ENCODE measurements around the gene RAB10.
"Not testable (repeated sequence)": the region's sequence is repeated elsewhere in the genome, so short reads cannot be mapped to it uniquely, and the experiment has no call there.

Gene RAB10

DNA sequence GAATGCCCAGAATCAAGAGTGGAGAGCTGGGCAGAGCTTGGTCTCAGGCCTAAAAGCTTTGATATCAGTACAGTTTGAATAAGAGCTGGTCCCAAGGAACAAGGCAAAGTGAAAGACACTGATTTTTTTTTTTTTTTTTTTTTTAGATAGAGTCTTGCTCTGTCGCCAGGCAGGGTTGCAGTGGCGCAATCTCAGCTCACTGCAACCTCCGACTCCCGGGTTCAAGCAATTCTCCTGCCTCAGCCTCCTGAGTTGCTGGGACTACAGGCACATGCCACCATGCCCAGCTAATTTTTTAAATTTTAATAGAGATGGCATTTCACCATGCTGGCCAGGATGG lies 17.2 kb upstream of the RAB10 start:
- not testable (repeated sequence) for FAIRE-seq

GRCh38 chr2:26017464-26018183 lies 16.3 kb upstream of the RAB10 start:
- FAIRE-seq, result no peak

- peak; percentile 13 for FAIRE-seq
Measured at GRCh38 chr2:26018184-26019055, 15.5 kb upstream of the RAB10 start.

DNA sequence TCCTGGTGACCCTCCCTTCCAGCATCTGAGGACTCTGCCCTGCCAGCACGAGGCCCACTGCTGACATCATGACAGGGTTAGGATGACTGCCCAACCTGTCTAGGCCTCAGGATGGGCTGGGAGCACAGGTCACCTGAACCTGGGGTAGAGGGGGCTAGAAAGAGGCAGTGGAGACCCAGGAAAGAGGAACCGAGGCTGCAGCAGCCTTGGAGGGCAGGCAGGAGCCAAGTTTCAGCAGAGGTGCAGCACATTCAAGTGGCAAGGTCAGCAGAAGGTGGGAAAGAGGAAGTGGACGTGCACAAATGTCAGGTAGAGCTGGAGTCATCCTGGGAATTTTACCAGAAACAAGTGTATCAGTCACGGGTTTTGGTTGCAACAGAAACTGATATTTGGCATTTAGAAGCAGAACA lies 13.6 kb upstream of the RAB10 start:
- no peak for FAIRE-seq

GRCh38 chr2:26024260-26024659 lies 9.6 kb upstream of the RAB10 start:
- FAIRE-seq, result no peak

DNA sequence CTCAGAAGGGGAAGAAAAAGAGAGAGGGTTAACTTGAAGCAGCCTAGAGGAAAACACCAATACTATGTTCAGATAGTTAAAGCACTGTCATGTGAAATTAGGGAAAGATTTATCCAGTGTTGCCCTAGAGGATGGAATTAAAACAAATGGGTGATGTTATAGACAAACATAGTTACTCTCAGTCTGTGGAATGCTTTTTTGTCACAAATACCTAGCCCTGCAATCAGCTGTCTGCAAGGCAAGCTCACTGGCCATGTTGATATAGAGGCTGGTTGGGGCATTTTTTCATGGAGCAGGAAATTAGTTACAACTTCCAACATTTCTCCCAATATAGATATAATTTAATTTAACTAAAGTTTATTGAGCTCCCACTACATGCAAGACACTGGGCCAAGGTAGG lies 8.4 kb upstream of the RAB10 start:
- FAIRE-seq, result no peak

GRCh38 chr2:26028083-26028482 lies 5.8 kb upstream of the RAB10 start:
- not testable (repeated sequence) for FAIRE-seq

DNA sequence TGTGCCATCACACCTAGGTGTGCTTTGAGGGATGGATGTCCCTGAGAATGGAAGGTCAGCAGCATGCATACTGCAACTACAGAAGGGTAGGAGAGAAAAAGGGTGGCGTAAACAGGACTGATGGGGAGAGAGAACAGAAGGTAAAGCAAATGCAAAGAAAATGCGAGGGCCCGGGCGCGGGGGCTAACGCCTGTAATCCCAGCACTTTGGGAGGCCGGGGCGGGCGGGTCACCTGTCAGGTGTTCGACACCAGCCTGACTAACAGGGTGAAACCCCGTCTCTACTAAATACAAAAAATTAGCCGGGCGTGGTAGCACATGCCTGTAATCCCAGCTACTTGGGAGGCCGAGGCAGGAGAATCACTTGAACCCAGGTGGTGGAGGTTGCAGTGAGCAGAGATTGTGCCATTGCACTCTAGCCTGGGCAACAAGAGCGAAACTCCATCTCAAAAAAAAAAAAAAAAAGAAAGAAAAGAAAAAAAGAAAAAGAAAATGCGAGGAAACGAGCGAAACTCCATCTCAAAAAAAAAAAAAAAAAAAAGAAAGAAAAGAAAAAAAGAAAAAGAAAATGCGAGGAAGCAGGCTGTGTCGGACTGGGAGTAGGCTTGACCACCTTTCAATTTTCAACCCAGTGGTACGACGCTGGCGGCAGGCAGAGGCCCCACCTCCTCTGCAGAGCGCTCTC lies 1.2 kb upstream of the RAB10 start:
- not testable (repeated sequence) for FAIRE-seq

DNA sequence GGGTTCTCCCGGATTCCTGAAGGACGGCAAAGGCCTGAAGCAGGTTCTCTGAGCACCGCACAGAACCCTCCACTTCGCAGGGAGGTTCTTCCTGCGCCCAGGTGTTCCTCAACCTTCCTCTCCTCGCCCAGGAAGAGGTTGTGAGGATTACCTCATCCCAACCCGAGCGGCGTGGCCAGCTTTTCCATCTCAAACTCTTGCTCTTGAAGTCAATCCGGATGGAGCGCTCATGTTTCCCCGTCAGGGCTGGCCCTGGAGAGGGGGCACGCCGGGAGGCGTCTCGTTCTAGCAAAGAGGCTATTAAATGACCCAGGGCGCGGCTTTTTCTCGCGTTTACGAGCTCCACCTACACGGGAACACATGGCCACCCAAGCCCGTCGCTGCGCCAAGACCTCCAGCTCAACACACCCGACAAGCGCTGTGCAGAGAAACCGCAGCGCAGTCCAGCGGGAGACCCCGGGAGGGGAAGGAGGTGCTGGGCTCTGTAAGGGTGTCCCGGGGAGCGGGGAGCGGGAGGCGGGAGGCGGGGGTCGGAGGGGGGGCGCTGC lies 540 bp upstream of the RAB10 start:
- no peak for FAIRE-seq

GRCh38 chr2:26034637-26034992 lies 731 bp downstream of the RAB10 start:
- no peak for FAIRE-seq

DNA sequence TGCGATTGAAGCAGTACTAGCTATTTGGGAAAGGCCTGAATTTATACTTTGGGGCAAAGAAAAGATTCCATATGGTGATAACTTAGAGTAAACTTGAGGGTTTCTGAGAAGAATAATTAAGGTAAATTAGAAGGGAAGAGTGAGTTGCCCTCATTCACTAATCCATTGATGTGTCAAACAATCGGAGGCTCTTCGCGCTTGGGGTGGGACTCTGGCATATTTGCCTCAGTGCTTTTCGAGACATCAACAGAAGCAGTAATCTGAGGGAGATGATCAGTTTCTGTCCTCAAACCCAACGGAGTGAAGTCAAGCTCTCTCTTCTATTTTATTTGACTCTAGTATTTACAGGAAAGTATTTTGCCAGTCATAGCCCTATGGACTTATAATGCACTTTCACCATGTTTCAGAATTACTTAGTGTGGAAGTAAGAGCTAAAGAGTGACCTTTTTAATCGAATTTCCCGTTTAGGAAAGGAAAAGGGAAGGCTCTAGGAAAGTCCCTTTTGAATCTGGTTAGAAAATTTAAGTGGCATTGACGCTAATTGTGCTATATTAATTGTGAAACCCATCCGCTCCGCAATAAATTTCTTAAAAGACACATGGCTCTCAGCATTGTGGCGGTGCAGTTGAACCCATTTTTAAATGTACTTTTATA lies 1.3 kb downstream of the RAB10 start:
- no peak for FAIRE-seq

GRCh38 chr2:26039603-26040323 lies 5.9 kb downstream of the RAB10 start:
- no peak for FAIRE-seq

- FAIRE-seq, result no peak
Measured at GRCh38 chr2:26043109-26043508, 9.2 kb downstream of the RAB10 start.

DNA sequence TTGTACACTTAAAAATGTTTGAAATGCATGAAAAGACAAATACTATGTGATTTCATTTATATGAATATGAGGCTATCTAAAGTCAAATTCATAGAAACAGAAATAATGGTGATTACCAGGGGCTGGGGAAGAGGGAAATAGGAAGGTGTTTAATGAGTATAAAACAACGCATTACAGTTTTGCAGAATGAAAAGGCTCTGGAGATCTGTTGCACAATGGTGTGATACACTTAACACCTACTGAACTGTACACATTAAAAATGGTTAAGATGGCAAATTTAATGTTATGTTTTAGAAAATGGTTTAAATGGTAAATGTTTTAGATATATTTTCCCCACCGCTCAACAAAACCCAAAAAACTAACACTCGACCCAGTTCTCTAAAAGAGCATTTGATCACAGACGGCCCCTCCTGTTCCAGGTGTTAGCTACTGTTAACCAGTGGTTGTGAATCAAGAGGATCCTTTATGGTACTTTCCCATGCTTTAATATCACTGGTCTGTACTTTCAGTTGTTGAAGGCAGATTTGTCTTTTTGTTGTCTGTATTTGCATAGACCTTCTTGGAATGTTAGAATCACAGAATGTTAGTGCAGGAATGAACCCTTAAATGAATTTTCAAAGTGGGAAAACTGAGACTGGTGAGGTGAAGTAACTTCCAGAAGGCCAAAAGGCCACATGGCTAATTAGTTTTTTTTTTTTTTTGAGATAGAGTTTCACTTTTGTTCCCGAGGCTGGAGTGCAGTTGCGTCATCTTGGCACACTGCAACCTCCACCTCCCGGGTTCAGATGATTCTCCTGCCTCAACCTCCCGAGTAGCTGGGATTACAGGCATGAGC lies 10.2 kb downstream of the RAB10 start:
- no peak for FAIRE-seq

DNA sequence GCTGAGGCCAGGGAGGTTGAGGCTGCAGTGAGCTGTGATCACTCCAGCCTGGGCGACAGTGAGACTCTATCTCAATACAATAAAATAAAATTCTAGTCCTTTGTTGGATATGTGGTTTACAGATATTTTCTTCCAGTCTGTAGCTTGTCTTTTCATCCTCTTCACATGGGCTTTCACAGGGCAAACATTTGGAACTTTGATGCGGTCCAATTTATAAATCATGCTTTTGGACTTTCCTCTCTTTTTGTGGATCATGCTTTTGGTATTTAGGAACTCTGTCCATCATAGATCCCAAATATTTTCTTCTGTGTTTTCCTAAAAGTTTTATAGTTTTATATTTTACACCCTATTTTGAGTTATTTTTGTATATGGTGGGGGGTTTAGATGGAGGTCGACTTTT lies 14.9 kb downstream of the RAB10 start:
- FAIRE-seq, result no peak

DNA sequence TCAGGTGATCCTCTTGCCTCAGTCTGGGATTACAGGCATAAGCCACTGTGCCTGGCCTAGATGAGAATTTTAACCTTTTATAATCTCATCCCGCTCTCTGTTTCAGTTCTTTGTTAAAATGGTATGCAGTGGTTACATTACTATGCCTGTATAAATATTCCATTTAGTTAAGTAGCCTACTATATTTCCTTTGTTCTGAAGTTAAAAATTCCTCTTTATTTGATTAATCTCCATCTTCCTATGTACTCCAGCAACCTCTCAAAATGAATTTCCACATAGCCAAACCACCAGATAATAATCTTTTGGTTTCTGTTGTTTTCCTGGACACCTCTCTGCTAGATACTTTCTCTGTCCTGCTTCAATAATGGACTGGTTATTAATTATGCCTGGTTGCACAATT lies 15.8 kb downstream of the RAB10 start:
- FAIRE-seq, result no peak

GRCh38 chr2:26052740-26053139 lies 18.9 kb downstream of the RAB10 start:
- no peak for FAIRE-seq

DNA sequence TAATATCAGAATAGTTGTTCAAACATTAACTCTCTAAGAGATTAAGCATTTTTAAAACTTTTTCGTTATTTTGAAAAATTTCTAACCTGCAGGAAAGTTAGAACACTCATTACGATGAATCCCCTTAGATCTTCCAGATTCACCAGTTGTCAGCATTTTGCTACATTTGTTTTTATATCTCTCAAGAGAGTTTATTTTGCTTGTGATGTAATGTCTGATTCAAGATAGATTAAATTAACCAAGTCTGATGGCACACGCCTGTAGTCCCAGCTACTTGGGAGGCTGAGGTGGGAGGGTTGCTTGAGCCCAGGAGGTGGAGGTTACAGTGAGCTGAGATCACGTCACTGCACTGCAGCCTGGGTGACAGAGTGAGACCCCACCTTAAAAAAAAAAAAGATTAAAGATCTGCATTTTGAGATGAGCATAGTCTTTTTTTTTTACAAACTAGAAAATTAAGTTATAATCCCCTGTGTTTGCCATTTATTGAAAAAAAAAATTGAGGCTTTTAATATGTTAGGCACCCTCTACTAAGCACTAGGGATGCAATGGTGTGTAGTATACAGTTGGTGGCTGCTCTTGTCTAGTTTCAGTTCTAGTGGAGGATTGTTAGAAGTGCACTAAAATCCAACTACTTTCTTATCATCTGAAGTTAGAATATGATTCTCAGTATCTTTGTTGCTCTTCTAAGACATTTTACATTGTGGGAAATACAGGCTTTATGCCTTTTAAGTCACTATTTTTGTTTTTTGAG lies 20.9 kb downstream of the RAB10 start:
- FAIRE-seq, result no peak

DNA sequence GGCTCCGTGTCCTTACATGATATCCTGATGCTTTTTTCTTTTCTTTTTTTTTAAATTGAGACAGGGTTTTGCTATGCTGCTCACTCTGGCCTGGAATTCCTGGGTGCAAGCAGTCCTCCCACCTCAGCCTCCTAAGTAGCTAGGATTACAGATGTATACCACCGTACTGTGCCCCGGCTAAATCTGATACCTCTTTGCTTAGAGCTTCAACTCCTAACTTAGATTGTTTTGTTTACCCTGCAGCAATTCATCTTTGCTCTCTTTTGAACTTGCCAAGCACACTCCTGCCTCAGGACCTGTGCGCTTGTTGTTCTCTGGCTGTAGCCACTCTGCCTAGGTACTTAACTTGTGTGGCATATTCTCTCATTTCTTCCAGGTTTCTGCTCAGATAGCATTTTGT lies 24.5 kb downstream of the RAB10 start:
- no peak for FAIRE-seq

DNA sequence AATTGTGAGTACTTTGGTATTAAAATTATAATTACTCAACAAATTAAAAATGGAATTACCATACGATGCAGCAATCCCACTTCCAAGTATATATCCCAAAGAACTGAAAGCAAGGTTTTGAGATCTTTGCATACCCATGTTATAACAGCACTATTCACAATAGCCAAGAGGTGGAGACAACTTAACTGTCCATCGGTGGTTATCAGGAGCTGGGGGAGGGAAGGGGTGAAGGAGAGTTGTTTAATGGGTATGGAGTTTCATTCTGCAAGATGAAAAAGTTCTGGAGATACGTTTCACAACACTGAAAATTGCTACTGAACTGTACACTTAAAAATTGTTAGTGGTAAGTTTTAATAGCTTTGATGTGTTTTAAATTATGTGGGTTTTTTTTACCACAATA lies 25.7 kb downstream of the RAB10 start:
- FAIRE-seq, result no peak

DNA sequence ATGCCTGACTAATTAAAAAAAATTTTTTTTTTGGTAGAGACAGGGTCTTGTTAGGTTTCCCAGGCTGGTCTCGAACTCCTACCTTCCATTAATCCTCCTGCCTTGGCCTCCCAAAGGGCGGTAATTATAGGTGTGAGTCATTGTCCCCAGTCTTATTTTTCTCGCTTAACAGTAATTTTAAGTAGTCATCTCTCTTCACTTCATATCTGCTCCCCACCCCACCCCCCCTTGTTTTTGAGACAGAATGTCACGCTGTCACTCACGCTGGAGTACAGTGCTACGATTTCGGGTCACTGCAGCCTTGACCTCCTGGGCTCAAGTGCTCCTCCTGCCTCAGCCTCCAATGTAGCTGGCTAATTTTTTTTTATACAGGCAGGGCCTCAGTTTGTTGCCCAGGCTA lies 27.7 kb downstream of the RAB10 start:
- FAIRE-seq, result no peak
